Smooth muscle cell (in vitro differentiated cells): Measurements from ENCODE around the gene RHBDL3. TPM values are rescaled to one million over a fixed set of nuclear protein-coding genes. Genes with fewer than 3 reads are reported as not detected.

Experiments used
- DNase-seq: peaks from one replicate; lab custom pipeline; 2025; ENCODE audit not compliant: unreplicated experiment; lab: John Stamatoyannopoulos, UW
- H2AFZ ChIP-seq: fragments of 200-600 bp; sonication (generic); 2 replicates; pipeline ENCODE4 v1.6.0; 2016; ENCODE audit warnings: antibody characterized with exemption, low read depth, mild to moderate bottlenecking
- H3F3A ChIP-seq: fragments of 200-600 bp; sonication (generic); 2 replicates; pipeline ENCODE4 v1.6.0; 2017; ENCODE audit warnings: antibody characterized with exemption, low read depth
- H3K27ac ChIP-seq: fragments of 200-600 bp; sonication (generic); 2 replicates; pipeline ENCODE4 v1.5.1; 2016; ENCODE audit warnings: low read depth, mild to moderate bottlenecking
- H3K27me3 ChIP-seq: fragments of 200-600 bp; sonication (generic); 2 replicates; pipeline ENCODE4 v1.6.1; 2016; ENCODE audit warnings: low read depth, mild to moderate bottlenecking
- H3K36me3 ChIP-seq: fragments of 200-600 bp; sonication (generic); 2 replicates; pipeline ENCODE4 v1.5.1; 2016; ENCODE audit warnings: low read depth
- H3K4me1 ChIP-seq: fragments of 200-600 bp; sonication (generic); 2 replicates; pipeline ENCODE4 v1.5.1; 2016; ENCODE audit warnings: low read depth
- H3K4me2 ChIP-seq: fragments of 200-600 bp; sonication (generic); 2 replicates; pipeline ENCODE4 v1.6.0; 2016; ENCODE audit warnings: mild to moderate bottlenecking
- H3K4me3 ChIP-seq: fragments of 200-600 bp; sonication (generic); 2 replicates; pipeline ENCODE4 v1.5.1; 2016; ENCODE audit warnings: mild to moderate bottlenecking
- H3K79me2 ChIP-seq: fragments of 200-600 bp; sonication (generic); 2 replicates; pipeline ENCODE4 v1.6.0; 2016; ENCODE audit warnings: low read depth, mild to moderate bottlenecking
- H3K9ac ChIP-seq: fragments of 200-600 bp; sonication (generic); 2 replicates; pipeline ENCODE4 v1.6.0; 2016; ENCODE audit warnings: low read depth
- H3K9me3 ChIP-seq: fragments of 200-600 bp; sonication (generic); replicated peaks from 2 replicates; pipeline ENCODE4 v1.5.1; 2016; ENCODE audit warnings: low read depth
- H4K20me1 ChIP-seq: fragments of 200-600 bp; sonication (generic); 2 replicates; pipeline ENCODE4 v1.6.0; 2016; ENCODE audit warnings: low read depth
- CTCF ChIP-seq: fragments of 200-600 bp; sonication (generic); IDR thresholded peaks from 2 replicates; pipeline ENCODE4 v1.5.1; 2017; ENCODE audit warnings: borderline replicate concordance, mild to moderate bottlenecking, antibody characterized with exemption; ENCODE audit not compliant: insufficient read depth, poor library complexity, severe bottlenecking
- WGBS: methylation state at CpG from one replicate; pipeline ENCODE4 v1.1.7; 2016; ENCODE audit warnings: low lambda C conversion rate; 5-methylcytosine and 5-hydroxymethylcytosine counted together
- polyA plus RNA-seq: library from polyadenylated mRNA; unstranded; fragments of >200 nt; fragmentation: Nextera tagmentation; extraction: Ambion mirVana; gene quantifications from 2 replicates; pipeline ENCODE4 v1.2.1, GENCODE V29; 2016
- total RNA-seq: library from RNA; depleted of rRNA; stranded (reverse); fragments of >200 nt; gene quantifications from 2 replicates; pipeline ENCODE4 v1.2.3, GENCODE V29; 2014

The RHBDL3 gene
- total and polyA plus RNA-seq, 2 experiments from 2014 or later: not detected

GRCh38 chr17:32302860-32303649 is 37.4 kb downstream of the RHBDL3 start:
- Histone ChIP-seq H4K20me1 (no peaks in the 10 kb centered on the region), H3K79me2 (no peaks in the 10 kb centered on the region), H3K36me3 (no peaks in the 10 kb centered on the region), H3K4me1 (peaks cover 31% of the 10 kb centered on the region), H3K9ac (no peak overlapping the region), H3F3A (no peaks in the 10 kb centered on the region), H3K27me3 (peaks cover 75% of the 10 kb centered on the region), H3K4me3 (no peak overlapping the region), H3K9me3 (no peaks in the 10 kb centered on the region), H3K4me2 (no peak overlapping the region), H2AFZ (no peak overlapping the region), H3K27ac (no peak overlapping the region)
- no peak for TF ChIP-seq CTCF
- no peak for DNase-seq
- WGBS: 58% methylated on average over 10 of the region's 10 CpGs

- Histone ChIP-seq H4K20me1 (no peaks in the 10 kb centered on the region), H3K9ac (no peak overlapping the region), H3K4me3 (no peak overlapping the region), H3K4me1 (peaks cover 26% of the 10 kb centered on the region), H3F3A (no peaks in the 10 kb centered on the region), H3K9me3 (no peaks in the 10 kb centered on the region), H2AFZ (no peak overlapping the region), H3K79me2 (no peaks in the 10 kb centered on the region), H3K4me2 (no peak overlapping the region), H3K36me3 (no peaks in the 10 kb centered on the region), H3K27me3 (peaks cover 81% of the 10 kb centered on the region), H3K27ac (no peak overlapping the region)
- DNase-seq: no peak
- 18% methylated on average over 2 of the region's 2 CpGs for WGBS
- TF ChIP-seq CTCF: no peak
Observed at GRCh38 chr17:32303781-32304288, 38.2 kb downstream of the RHBDL3 start.

GRCh38 chr17:32305049-32305448 is 39.4 kb downstream of the RHBDL3 start:
- Histone ChIP-seq H3K27me3 (peaks cover 77% of the 10 kb centered on the region), H3K36me3 (no peaks in the 10 kb centered on the region), H3K79me2 (no peaks in the 10 kb centered on the region), H3K4me3 (no peak overlapping the region), H3K27ac (no peak overlapping the region), H3K9me3 (no peaks in the 10 kb centered on the region), H3K4me1 (peaks cover 26% of the 10 kb centered on the region), H3K4me2 (no peak overlapping the region), H3F3A (no peaks in the 10 kb centered on the region), H4K20me1 (no peaks in the 10 kb centered on the region), H2AFZ (no peak overlapping the region), H3K9ac (no peak overlapping the region)
- DNase-seq: no peak
- WGBS: 72% methylated on average over 9 of the region's 9 CpGs
- TF ChIP-seq CTCF: no peak
